WTC11 (cell line): Measurements from ENCODE around the gene LPIN2. TPM values are rescaled to one million over a fixed set of nuclear protein-coding genes. Genes with fewer than 3 reads are reported as not detected.

Experiments
- ATAC-seq: fragments of 200-7000 bp; cut with Tn5 transposase; 2 replicates; pipeline ENCODE4 v1.10.0; 2021; ENCODE audit warnings: mild to moderate bottlenecking, moderate library complexity
- CTCF ChIA-PET: fragments of 300-600 bp; sonication (Branson Sonifier 250); formaldehyde crosslinking; loops from one replicate; lab custom pipeline; 2021; ENCODE audit warnings: antibody characterized with exemption; lab: Charles Lee
- POLR2A ChIA-PET: fragments of 350-600 bp; sonication (Branson Sonifier 250); formaldehyde crosslinking; loops from one replicate; lab custom pipeline; 2021; ENCODE audit warnings: antibody characterized with exemption; lab: Charles Lee
- DNase-seq: peaks from one replicate; pipeline ENCODE4 v3.0.0; 2021; ENCODE audit warnings: low spot score
- H3K27ac Mint-ChIP-seq: 2 replicates; pipeline ENCODE4 v1.8.0; 2021; ENCODE audit warnings: mixed read lengths
- H3K27me3 Mint-ChIP-seq: 2 replicates; pipeline ENCODE4 v1.8.0; 2021; ENCODE audit warnings: low read depth, mild to moderate bottlenecking, moderate library complexity, mixed read lengths
- H3K36me3 Mint-ChIP-seq: 2 replicates; pipeline ENCODE4 v1.8.0; 2021; ENCODE audit warnings: mixed read lengths
- H3K4me1 Mint-ChIP-seq: 2 replicates; pipeline ENCODE4 v1.8.0; 2022; ENCODE audit warnings: mixed read lengths
- H3K4me3 Mint-ChIP-seq: 2 replicates; pipeline ENCODE4 v1.8.0; 2021; ENCODE audit warnings: mild to moderate bottlenecking, moderate library complexity, mixed read lengths
- H3K9me3 Mint-ChIP-seq: 2 replicates; pipeline ENCODE4 v1.8.0; 2021; ENCODE audit warnings: mixed read lengths
- CREB1 ChIP-seq: sonication (generic); formaldehyde crosslinking; IDR thresholded peaks from 2 replicates; pipeline ENCODE4 v1.8.0; 2023; ENCODE audit warnings: mild to moderate bottlenecking, missing genetic modification reagents
- CREM ChIP-seq: sonication (generic); formaldehyde crosslinking; IDR thresholded peaks from 2 replicates; pipeline ENCODE4 v1.8.1; 2022; ENCODE audit warnings: mild to moderate bottlenecking, missing genetic modification reagents, moderate library complexity
- FOXP1 ChIP-seq: sonication (generic); formaldehyde crosslinking; IDR thresholded peaks from 2 replicates; pipeline ENCODE4 v1.8.0; 2022; ENCODE audit warnings: missing genetic modification reagents, mild to moderate bottlenecking, moderate library complexity, borderline replicate concordance
- JAZF1 ChIP-seq: fragments of 250-450 bp; sonication (Bioruptor Pico); IDR thresholded peaks from 2 replicates; pipeline ENCODE4 v1.9.0; 2021; ENCODE audit warnings: moderate library complexity, mild to moderate bottlenecking, inconsistent platforms
- MYBL2 ChIP-seq: sonication (generic); formaldehyde crosslinking; IDR thresholded peaks from 2 replicates; pipeline ENCODE4 v1.8.1; 2023; ENCODE audit warnings: mild to moderate bottlenecking, moderate library complexity, missing genetic modification reagents
- RORB ChIP-seq: fragments of 250-450 bp; sonication (Bioruptor Pico); IDR thresholded peaks from 2 replicates; pipeline ENCODE4 v1.9.0; 2021; ENCODE audit warnings: mild to moderate bottlenecking
- TEAD1 ChIP-seq: sonication (generic); formaldehyde crosslinking; IDR thresholded peaks from 2 replicates; pipeline ENCODE4 v1.8.0; 2022; ENCODE audit warnings: mild to moderate bottlenecking, missing genetic modification reagents
- TP53 ChIP-seq: sonication (generic); formaldehyde crosslinking; IDR thresholded peaks from 2 replicates; pipeline ENCODE4 v1.8.1; 2023; ENCODE audit warnings: mild to moderate bottlenecking, missing genetic modification reagents
- ZBTB21 ChIP-seq: sonication (generic); formaldehyde crosslinking; IDR thresholded peaks from 2 replicates; pipeline ENCODE4 v1.8.1; 2023; ENCODE audit warnings: mild to moderate bottlenecking, missing genetic modification reagents, borderline replicate concordance
- ZNF263 ChIP-seq: sonication (generic); formaldehyde crosslinking; IDR thresholded peaks from 2 replicates; pipeline ENCODE4 v1.8.1; 2022; ENCODE audit warnings: low read depth, mild to moderate bottlenecking, moderate library complexity, missing genetic modification reagents
- ZNF671 ChIP-seq: fragments of 250-450 bp; sonication (Bioruptor Pico); IDR thresholded peaks from 2 replicates; pipeline ENCODE4 v1.8.0; 2021; ENCODE audit warnings: mild to moderate bottlenecking
- total RNA-seq: library from RNA; stranded (reverse); gene quantifications from 3 replicates; pipeline ENCODE4 v1.2.3, GENCODE V29; 2021
- TF ChIP-seq, protein P1 (sequence below): sonication (generic); formaldehyde crosslinking; IDR thresholded peaks from 2 replicates; pipeline ENCODE4 v1.8.1; 2023; ENCODE audit warnings: mild to moderate bottlenecking, moderate library complexity, missing genetic modification reagents
- TF ChIP-seq, protein P2 (sequence below): fragments of 200-600 bp; IDR thresholded peaks from 2 replicates; pipeline ENCODE4 v1.8.0; 2022; ENCODE audit warnings: antibody characterized with exemption
- TF ChIP-seq, protein P3 (sequence below): sonication (generic); formaldehyde crosslinking; IDR thresholded peaks from 2 replicates; pipeline ENCODE4 v1.8.1; 2023; ENCODE audit warnings: mild to moderate bottlenecking, missing genetic modification reagents
- TF ChIP-seq, protein P4 (sequence below): sonication (generic); formaldehyde crosslinking; IDR thresholded peaks from 2 replicates; pipeline ENCODE4 v1.8.1; 2022; ENCODE audit warnings: mild to moderate bottlenecking, missing genetic modification reagents, moderate library complexity, borderline replicate concordance
- TF ChIP-seq, protein P5 (sequence below): sonication (generic); formaldehyde crosslinking; IDR thresholded peaks from 2 replicates; pipeline ENCODE4 v1.8.0; 2022; ENCODE audit warnings: mild to moderate bottlenecking, missing genetic modification reagents

LPIN2 gene
- total RNA-seq, 1 experiment from 2014 or later, result 11.8 TPM

DNA sequence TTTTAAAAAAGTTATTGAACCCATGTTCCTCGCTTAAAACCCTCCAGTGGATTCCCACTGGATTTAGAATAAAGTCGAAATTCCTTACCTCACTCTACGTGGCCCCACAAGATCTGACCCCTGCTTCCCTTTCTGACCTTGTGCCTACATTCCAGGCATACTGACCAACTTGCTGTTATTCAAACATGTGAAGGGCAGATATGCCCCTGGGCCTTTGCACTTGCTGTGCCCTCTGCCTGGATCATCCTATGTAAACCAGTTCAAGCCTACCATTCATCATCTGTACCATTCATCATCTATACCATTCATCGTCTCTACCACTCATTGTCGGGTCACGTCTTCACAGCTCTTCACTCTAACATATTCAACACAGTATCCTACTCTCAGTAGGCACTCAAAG, 41.3 kb upstream of the LPIN2 start (continued):
- TF ChIP-seq, protein P1, sequence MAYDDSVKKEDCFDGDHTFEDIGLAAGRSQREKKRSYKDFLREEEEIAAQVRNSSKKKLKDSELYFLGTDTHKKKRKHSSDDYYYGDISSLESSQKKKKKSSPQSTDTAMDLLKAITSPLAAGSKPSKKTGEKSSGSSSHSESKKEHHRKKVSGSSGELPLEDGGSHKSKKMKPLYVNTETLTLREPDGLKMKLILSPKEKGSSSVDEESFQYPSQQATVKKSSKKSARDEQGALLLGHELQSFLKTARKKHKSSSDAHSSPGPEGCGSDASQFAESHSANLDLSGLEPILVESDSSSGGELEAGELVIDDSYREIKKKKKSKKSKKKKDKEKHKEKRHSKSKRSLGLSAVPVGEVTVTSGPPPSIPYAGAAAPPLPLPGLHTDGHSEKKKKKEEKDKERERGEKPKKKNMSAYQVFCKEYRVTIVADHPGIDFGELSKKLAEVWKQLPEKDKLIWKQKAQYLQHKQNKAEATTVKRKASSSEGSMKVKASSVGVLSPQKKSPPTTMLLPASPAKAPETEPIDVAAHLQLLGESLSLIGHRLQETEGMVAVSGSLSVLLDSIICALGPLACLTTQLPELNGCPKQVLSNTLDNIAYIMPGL (CRISPR knock-in tag), result no peak
- TF ChIP-seq, protein P2, sequence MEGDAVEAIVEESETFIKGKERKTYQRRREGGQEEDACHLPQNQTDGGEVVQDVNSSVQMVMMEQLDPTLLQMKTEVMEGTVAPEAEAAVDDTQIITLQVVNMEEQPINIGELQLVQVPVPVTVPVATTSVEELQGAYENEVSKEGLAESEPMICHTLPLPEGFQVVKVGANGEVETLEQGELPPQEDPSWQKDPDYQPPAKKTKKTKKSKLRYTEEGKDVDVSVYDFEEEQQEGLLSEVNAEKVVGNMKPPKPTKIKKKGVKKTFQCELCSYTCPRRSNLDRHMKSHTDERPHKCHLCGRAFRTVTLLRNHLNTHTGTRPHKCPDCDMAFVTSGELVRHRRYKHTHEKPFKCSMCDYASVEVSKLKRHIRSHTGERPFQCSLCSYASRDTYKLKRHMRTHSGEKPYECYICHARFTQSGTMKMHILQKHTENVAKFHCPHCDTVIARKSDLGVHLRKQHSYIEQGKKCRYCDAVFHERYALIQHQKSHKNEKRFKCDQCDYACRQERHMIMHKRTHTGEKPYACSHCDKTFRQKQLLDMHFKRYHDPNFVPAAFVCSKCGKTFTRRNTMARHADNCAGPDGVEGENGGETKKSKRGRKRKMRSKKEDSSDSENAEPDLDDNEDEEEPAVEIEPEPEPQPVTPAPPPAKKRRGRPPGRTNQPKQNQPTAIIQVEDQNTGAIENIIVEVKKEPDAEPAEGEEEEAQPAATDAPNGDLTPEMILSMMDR, result no peak
- TF ChIP-seq ZNF671 (no peak), TEAD1 (no peak), MYBL2 (CRISPR knock-in tag) (no peak), CREM (CRISPR knock-in tag) (no peak), JAZF1 (CRISPR knock-in tag) (no peak)
- TF ChIP-seq, protein P3, sequence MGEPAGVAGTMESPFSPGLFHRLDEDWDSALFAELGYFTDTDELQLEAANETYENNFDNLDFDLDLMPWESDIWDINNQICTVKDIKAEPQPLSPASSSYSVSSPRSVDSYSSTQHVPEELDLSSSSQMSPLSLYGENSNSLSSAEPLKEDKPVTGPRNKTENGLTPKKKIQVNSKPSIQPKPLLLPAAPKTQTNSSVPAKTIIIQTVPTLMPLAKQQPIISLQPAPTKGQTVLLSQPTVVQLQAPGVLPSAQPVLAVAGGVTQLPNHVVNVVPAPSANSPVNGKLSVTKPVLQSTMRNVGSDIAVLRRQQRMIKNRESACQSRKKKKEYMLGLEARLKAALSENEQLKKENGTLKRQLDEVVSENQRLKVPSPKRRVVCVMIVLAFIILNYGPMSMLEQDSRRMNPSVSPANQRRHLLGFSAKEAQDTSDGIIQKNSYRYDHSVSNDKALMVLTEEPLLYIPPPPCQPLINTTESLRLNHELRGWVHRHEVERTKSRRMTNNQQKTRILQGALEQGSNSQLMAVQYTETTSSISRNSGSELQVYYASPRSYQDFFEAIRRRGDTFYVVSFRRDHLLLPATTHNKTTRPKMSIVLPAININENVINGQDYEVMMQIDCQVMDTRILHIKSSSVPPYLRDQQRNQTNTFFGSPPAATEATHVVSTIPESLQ (CRISPR knock-in tag), result no peak
- TF ChIP-seq, protein P4, sequence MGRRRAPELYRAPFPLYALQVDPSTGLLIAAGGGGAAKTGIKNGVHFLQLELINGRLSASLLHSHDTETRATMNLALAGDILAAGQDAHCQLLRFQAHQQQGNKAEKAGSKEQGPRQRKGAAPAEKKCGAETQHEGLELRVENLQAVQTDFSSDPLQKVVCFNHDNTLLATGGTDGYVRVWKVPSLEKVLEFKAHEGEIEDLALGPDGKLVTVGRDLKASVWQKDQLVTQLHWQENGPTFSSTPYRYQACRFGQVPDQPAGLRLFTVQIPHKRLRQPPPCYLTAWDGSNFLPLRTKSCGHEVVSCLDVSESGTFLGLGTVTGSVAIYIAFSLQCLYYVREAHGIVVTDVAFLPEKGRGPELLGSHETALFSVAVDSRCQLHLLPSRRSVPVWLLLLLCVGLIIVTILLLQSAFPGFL (CRISPR knock-in tag), result no peak
- TF ChIP-seq, all 79 proteins: peak for 0

DNA sequence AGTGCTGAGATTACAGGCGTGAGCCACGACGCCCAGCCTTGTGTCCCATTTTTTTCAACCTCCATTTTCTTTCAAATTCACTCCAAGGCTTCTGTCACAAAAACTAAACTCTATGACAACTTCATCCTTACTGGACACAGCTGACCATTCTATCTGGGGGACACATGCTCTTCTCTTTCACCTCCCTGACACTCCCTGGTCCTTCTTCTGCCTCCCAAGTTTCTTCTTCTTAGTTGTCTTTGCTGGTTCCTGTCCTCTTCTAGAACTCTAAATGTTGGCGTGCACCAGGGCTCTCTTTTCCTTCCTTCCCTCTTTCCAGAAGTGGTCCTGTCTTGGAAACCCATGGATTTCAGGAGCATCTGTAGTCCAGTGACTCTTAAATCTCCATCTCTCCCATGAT, 40.1 kb upstream of the LPIN2 start:
- H3K36me3 Mint-ChIP-seq, result peaks cover 10% of the 10 kb centered on the region
- ChIA-PET POLR2A (no interaction called here), CTCF (no interaction called here)
- no peak for ATAC-seq
- peaks cover 14% of the 10 kb centered on the region for H3K9me3 Mint-ChIP-seq
- TF ChIP-seq FOXP1 (CRISPR knock-in tag) (no peak), ZNF263 (CRISPR knock-in tag) (no peak), ZBTB21 (CRISPR knock-in tag) (no peak), CREB1 (CRISPR knock-in tag) (no peak), TP53 (CRISPR knock-in tag) (no peak), MYBL2 (CRISPR knock-in tag) (no peak), RORB (CRISPR knock-in tag) (no peak)
- TF ChIP-seq, protein P5, sequence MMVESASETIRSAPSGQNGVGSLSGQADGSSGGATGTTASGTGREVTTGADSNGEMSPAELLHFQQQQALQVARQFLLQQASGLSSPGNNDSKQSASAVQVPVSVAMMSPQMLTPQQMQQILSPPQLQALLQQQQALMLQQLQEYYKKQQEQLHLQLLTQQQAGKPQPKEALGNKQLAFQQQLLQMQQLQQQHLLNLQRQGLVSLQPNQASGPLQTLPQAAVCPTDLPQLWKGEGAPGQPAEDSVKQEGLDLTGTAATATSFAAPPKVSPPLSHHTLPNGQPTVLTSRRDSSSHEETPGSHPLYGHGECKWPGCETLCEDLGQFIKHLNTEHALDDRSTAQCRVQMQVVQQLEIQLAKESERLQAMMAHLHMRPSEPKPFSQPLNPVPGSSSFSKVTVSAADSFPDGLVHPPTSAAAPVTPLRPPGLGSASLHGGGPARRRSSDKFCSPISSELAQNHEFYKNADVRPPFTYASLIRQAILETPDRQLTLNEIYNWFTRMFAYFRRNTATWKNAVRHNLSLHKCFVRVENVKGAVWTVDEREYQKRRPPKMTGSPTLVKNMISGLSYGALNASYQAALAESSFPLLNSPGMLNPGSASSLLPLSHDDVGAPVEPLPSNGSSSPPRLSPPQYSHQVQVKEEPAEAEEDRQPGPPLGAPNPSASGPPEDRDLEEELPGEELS, result no peak
- TF ChIP-seq, protein P2, result no peak
- TF ChIP-seq, protein P4 (CRISPR knock-in tag), result no peak
- H3K27ac Mint-ChIP-seq, result no peak overlapping the region
- peaks cover 2% of the 10 kb centered on the region; the same call in 1 of the 2 replicates for H3K27me3 Mint-ChIP-seq
- peaks cover 16% of the 10 kb centered on the region for H3K4me1 Mint-ChIP-seq
- no peak overlapping the region for H3K4me3 Mint-ChIP-seq
- no peak for DNase-seq
